Loucy (cell line): ENCODE results near the gene PKD2L1.

Source experiments
- EZH2phosphoT487 ChIP-seq: fragments of 200-600 bp; IDR thresholded peaks from 2 replicates; pipeline ENCODE4 v1.6.1; 2018; ENCODE audit warnings: antibody characterized with exemption, mild to moderate bottlenecking, moderate library complexity, borderline replicate concordance
- TF ChIP-seq, protein P1 (sequence below): fragments of 200-600 bp; sonication (generic); conservative IDR thresholded peaks from 2 replicates; pipeline ENCODE4 v1.5.1; 2014; ENCODE audit warnings: mild to moderate bottlenecking, antibody characterized with exemption, low read length

DNA sequence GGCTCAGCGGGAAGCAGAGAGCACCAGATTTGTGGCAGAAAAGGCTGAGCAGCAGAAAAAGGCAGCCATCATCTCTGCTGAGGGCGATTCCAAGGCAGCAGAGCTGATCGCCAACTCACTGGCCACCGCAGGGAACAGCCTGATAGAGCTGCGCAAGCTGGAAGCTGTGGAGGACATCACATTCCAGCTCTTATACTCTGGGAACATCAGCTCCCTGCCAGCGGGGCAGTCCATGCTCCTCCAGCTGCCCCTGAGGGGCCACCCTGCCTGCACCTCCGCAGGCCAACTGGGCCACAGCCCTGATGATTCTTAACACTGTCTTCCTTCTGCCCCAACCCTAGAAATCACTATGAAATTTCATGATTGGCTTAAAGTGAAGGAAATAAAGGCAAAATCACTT lies 81.2 kb downstream of the PKD2L1 start:
- TF ChIP-seq, protein P1, sequence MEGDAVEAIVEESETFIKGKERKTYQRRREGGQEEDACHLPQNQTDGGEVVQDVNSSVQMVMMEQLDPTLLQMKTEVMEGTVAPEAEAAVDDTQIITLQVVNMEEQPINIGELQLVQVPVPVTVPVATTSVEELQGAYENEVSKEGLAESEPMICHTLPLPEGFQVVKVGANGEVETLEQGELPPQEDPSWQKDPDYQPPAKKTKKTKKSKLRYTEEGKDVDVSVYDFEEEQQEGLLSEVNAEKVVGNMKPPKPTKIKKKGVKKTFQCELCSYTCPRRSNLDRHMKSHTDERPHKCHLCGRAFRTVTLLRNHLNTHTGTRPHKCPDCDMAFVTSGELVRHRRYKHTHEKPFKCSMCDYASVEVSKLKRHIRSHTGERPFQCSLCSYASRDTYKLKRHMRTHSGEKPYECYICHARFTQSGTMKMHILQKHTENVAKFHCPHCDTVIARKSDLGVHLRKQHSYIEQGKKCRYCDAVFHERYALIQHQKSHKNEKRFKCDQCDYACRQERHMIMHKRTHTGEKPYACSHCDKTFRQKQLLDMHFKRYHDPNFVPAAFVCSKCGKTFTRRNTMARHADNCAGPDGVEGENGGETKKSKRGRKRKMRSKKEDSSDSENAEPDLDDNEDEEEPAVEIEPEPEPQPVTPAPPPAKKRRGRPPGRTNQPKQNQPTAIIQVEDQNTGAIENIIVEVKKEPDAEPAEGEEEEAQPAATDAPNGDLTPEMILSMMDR: no peak
- no peak for TF ChIP-seq EZH2phosphoT487
